HG02981 (cell line): Measurements from ENCODE around the gene ARHGEF10L.

Experiments
- ATAC-seq: cut with Tn5 transposase; IDR thresholded peaks from one replicate; pipeline ENCODE4 v1.9.1; 2021; ENCODE audit warnings: mild to moderate bottlenecking, moderate library complexity; ENCODE audit not compliant: unreplicated experiment

ARHGEF10L gene

GRCh38 chr1:17629460-17629859 is 90.0 kb downstream of the ARHGEF10L start:
- ATAC-seq, result no peak

- ATAC-seq, result no peak
These were observed 90.7 kb downstream of the ARHGEF10L start for GRCh38 chr1:17630048-17630830.

GRCh38 chr1:17630986-17631385 is 91.5 kb downstream of the ARHGEF10L start:
- ATAC-seq, result no peak

- no peak for ATAC-seq
These were observed 91.9 kb downstream of the ARHGEF10L start for GRCh38 chr1:17631410-17631809.

GRCh38 chr1:17632106-17632505 is 92.6 kb downstream of the ARHGEF10L start:
- no peak for ATAC-seq

- no peak for ATAC-seq
These were observed 93.2 kb downstream of the ARHGEF10L start for GRCh38 chr1:17632541-17633184.

- ATAC-seq, result no peak
These were observed 94.2 kb downstream of the ARHGEF10L start for GRCh38 chr1:17633654-17634053.

GRCh38 chr1:17635276-17635675 is 95.8 kb downstream of the ARHGEF10L start:
- no peak for ATAC-seq

- ATAC-seq, result no peak
These were observed 96.3 kb downstream of the ARHGEF10L start for GRCh38 chr1:17635811-17636210.

GRCh38 chr1:17636612-17637011 is 97.1 kb downstream of the ARHGEF10L start:
- no peak for ATAC-seq

GRCh38 chr1:17637055-17637454 is 97.6 kb downstream of the ARHGEF10L start:
- ATAC-seq, result no peak

GRCh38 chr1:17639703-17640340 is 100.3 kb downstream of the ARHGEF10L start:
- no peak for ATAC-seq

GRCh38 chr1:17640393-17640792 is 100.9 kb downstream of the ARHGEF10L start:
- no peak for ATAC-seq

GRCh38 chr1:17640975-17641374 is 101.5 kb downstream of the ARHGEF10L start:
- no peak for ATAC-seq

GRCh38 chr1:17642169-17642568 is 102.7 kb downstream of the ARHGEF10L start:
- ATAC-seq, result no peak

- ATAC-seq, result no peak
These were observed 103.4 kb downstream of the ARHGEF10L start for GRCh38 chr1:17642943-17643342.

GRCh38 chr1:17643861-17644703 is 104.6 kb downstream of the ARHGEF10L start:
- ATAC-seq, result no peak

GRCh38 chr1:17645068-17645911 is 105.8 kb downstream of the ARHGEF10L start:
- no peak for ATAC-seq

- no peak for ATAC-seq
These were observed 107.2 kb downstream of the ARHGEF10L start for GRCh38 chr1:17646444-17647280.
